HEK293T (cell line): Measurements from ENCODE around the gene TMEM123.

Source experiments
- ARNT ChIP-seq: fragments of 450-650 bp; IDR thresholded peaks from 2 replicates; pipeline ENCODE4 v1.6.1; 2017; ENCODE audit warnings: mild to moderate bottlenecking
- BHLHE40 ChIP-seq: fragments of 450-650 bp; IDR thresholded peaks from 2 replicates; pipeline ENCODE4 v1.6.1; 2016; ENCODE audit warnings: mild to moderate bottlenecking, moderate library complexity, borderline replicate concordance
- ELF4 ChIP-seq: fragments of 450-650 bp; IDR thresholded peaks from 2 replicates; pipeline ENCODE4 v1.6.1; 2017; ENCODE audit warnings: antibody characterized with exemption
- FOXK2 ChIP-seq: fragments of 450-650 bp; IDR thresholded peaks from 2 replicates; pipeline ENCODE4 v1.6.1; 2016; ENCODE audit warnings: mild to moderate bottlenecking
- HDGF ChIP-seq: fragments of 450-650 bp; IDR thresholded peaks from 2 replicates; pipeline ENCODE4 v1.6.1; 2017; ENCODE audit warnings: antibody characterized with exemption, borderline replicate concordance
- L3MBTL2 ChIP-seq: fragments of 450-650 bp; conservative IDR thresholded peaks from 2 replicates; pipeline ENCODE4 v1.6.1; 2016; ENCODE audit warnings: mild to moderate bottlenecking
- LEF1 ChIP-seq: fragments of 450-650 bp; IDR thresholded peaks from 2 replicates; pipeline ENCODE4 v1.6.1; 2017; ENCODE audit warnings: mild to moderate bottlenecking, borderline replicate concordance
- NFRKB ChIP-seq: fragments of 450-650 bp; IDR thresholded peaks from 2 replicates; pipeline ENCODE4 v1.6.1; 2016; ENCODE audit warnings: mild to moderate bottlenecking, moderate library complexity
- SP1 ChIP-seq: fragments of 450-650 bp; IDR thresholded peaks from 2 replicates; pipeline ENCODE4 v1.6.1; 2017
- SUZ12 ChIP-seq: fragments of 450-650 bp; IDR thresholded peaks from 2 replicates; pipeline ENCODE4 v1.6.1; 2016; ENCODE audit warnings: mild to moderate bottlenecking
- ZNF384 ChIP-seq: fragments of 450-650 bp; IDR thresholded peaks from 2 replicates; pipeline ENCODE4 v1.6.1; 2016

DNA sequence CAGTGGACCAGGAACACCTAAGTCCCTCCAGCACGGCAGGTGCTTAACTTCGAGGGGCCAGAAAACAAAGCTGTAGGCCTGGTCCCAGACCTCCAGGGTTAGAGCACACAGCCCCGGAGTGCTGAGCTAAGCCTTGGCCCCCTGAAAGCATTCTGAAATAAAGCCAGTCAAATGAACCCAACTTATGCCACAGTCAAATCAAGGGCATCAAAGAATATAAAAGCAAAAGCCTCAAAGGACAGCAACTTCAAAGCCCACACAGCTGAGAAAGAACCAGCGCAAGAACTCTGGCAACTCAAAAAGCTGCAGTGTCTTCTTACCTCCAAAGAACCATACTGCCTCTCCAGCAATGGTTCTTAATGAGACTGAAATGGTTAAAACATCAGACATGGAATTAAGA is 39.1 kb downstream of the TMEM123 start:
- TF ChIP-seq SP1 (no peak), BHLHE40 (no peak), ARNT (no peak), HDGF (no peak), ZNF384 (no peak), SUZ12 (no peak), NFRKB (no peak), LEF1 (no peak), ELF4 (no peak), FOXK2 (no peak), L3MBTL2 (no peak)
